Gastrocnemius medialis (tissue), 4 donors: ENCODE measurements around the gene HAL. TPM values are rescaled to one million over a fixed set of nuclear protein-coding genes. Genes with fewer than 3 reads are reported as not detected.
"Not testable (repeated sequence)": the region's sequence is repeated elsewhere in the genome, so short reads cannot be mapped to it uniquely, and the experiment has no call there.

Experiments used
- ATAC-seq, 2 donors: fragments of 150-250 bp; one replicate each; pipeline ENCODE4 v1.9.1; 2016
- DNase-seq, 2 donors: peaks; one replicate each; pipeline ENCODE4 v3.0.0-alpha.2; 2019
- H3K27ac ChIP-seq, 4 donors: fragments of 200-600 bp; sonication (generic); 1 replicate in 1 of 4; 2 replicates in 3 of 4; pipeline ENCODE4 v1.5.1; 2016 to 2018; ENCODE audit warnings: mild to moderate bottlenecking in 2 of 4, moderate library complexity in 1 of 4
- H3K27me3 ChIP-seq, 3 donors: fragments of 200-600 bp; sonication (generic) in 2 of 3; 1 replicate in 1 of 3; 2 replicates in 2 of 3; pipeline versions ENCODE4 v1.5.1 to v1.6.0; 2016 to 2019; ENCODE audit warnings: mild to moderate bottlenecking in 1 of 3, moderate library complexity in 1 of 3
- H3K36me3 ChIP-seq, 2 donors: fragments of 200-600 bp; sonication (generic) in 1 of 2; one replicate each; pipeline ENCODE4 v1.5.1; 2017 to 2018
- H3K4me1 ChIP-seq, 2 donors: fragments of 200-600 bp; sonication (generic) in 1 of 2; one replicate each; pipeline ENCODE4 v1.5.1; 2016 to 2017; ENCODE audit warnings: mild to moderate bottlenecking in 2 of 2
- H3K4me3 ChIP-seq, 4 donors: fragments of 200-600 bp; sonication (generic) in 3 of 4; 1 replicate in 1 of 4; 2 replicates in 3 of 4; pipeline ENCODE4 v1.5.1; 2016 to 2019; ENCODE audit warnings: mild to moderate bottlenecking in 2 of 4
- H3K9me3 ChIP-seq, 3 donors: fragments of 200-600 bp; sonication (generic) in 2 of 3; 1 replicate in 1 of 3; 2 replicates in 2 of 3; pipeline ENCODE4 v1.5.1; 2016 to 2019
- CTCF ChIP-seq, 5 experiments: fragments of 450-650 bp in 3 of 5; fragments of 200-600 bp in 2 of 5; sonication (generic) in 2 of 5; IDR thresholded peaks in 4 of 5; conservative IDR thresholded peaks in 1 of 5; 1 replicate in 4 of 5; 2 replicates in 1 of 5; pipeline ENCODE4 v1.5.1; 2016 to 2019; ENCODE audit warnings: antibody characterized with exemption in 5 of 5, mild to moderate bottlenecking in 3 of 5, moderate library complexity in 3 of 5
- POLR2A ChIP-seq, 2 donors: fragments of 450-650 bp; IDR thresholded peaks; one replicate each; pipeline ENCODE4 v1.6.1; 2017; ENCODE audit warnings: antibody characterized with exemption in 2 of 2, mild to moderate bottlenecking in 2 of 2, moderate library complexity in 2 of 2
- in situ Hi-C, 4 donors: fragments of 200-750 bp; cut with MboI; loops; one replicate each; pipeline versions ENCODE4 v1.15.0 to v1.8.0; 2017; ENCODE audit warnings: low sequenced_read_pairs in 4 of 4
- intact Hi-C: fragments of 100-400 bp; cut with DNase I; formaldehyde crosslinking; loops from one replicate; pipeline ENCODE4 v1.15.1; 2023; ENCODE audit warnings: low total_unique reads
- total RNA-seq, 4 donors: library from RNA; depleted of rRNA; stranded (reverse); fragments of >200 nt; gene quantifications; one replicate each; pipeline versions ENCODE4 v1.1.0 to v1.2.3, GENCODE V29; 2016

Gene HAL
- total RNA-seq, 4 donors from 2014 or later = 0.59 to 1.3 (median 1.3) TPM; not detected in 1

GRCh38 chr12:95975491-95975890 is 20.7 kb downstream of the HAL start:
- Histone ChIP-seq H3K9me3 (no peaks in the 10 kb centered on the region), H3K4me1 (no peaks in the 10 kb centered on the region), H3K4me3 (no peak overlapping the region), H3K36me3 (no peaks in the 10 kb centered on the region), H3K27me3 (no peaks in the 10 kb centered on the region), H3K27ac (no peak overlapping the region)
- DNase-seq (no peak), ATAC-seq (no peak)
- no peak for TF ChIP-seq POLR2A (IDR thresholded peaks at IDR 0.05)
- TF ChIP-seq CTCF (IDR thresholded peaks at IDR 0.05 in 4 of 5, conservative IDR thresholded peaks at IDR 0.05 in 1 of 5) = no peak
- intact Hi-C loops (no loop called here), in situ Hi-C loops (no loop called here)

GRCh38 chr12:95974358-95974757 is 21.8 kb downstream of the HAL start:
- DNase-seq = no peak

DNA sequence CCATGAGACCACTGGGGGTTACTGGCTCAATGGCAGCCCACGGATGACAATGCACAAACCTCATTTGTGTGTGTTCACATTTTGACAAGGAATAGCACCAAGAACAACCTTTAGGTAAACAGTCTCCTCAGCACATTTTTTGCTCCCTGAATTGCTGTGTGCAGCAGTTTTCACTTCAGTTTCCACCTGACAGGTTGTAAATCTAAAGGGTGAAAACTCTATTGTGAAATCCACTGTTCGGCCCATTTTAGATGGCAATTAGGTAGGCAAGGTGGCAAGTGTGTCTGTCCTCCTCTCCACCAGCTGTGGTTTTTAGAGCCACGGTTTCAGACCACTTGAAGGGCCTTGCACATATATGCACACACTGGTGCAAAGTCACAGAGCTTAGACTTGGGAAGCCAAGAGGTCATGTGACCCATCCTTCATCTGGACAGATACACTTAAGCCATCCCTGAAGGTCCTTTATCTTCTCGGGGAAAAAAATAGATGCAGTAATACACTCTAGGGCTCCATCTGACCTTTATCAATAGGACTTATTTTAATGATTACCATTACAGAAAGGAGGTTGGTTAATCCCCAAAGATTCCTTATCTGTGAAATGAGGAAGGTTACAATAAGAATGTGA is 23.2 kb downstream of the HAL start:
- no peaks in the 10 kb centered on the region for H3K4me1 ChIP-seq
- TF ChIP-seq POLR2A (IDR thresholded peaks at IDR 0.05) (no peak), CTCF (IDR thresholded peaks at IDR 0.05 in 4 of 5, conservative IDR thresholded peaks at IDR 0.05 in 1 of 5) (no peak)
- H3K27ac ChIP-seq = no peak overlapping the region
- DNase-seq (no peak), ATAC-seq (no peak)
- intact Hi-C loops (no loop called here), in situ Hi-C loops (no loop called here)
- H3K27me3 ChIP-seq = no peaks in the 10 kb centered on the region
- H3K36me3 ChIP-seq = no peaks in the 10 kb centered on the region
- no peaks in the 10 kb centered on the region for H3K9me3 ChIP-seq
- H3K4me3 ChIP-seq = no peak overlapping the region

More at GRCh38 chr12:95974358-95974757, 21.8 kb downstream of the HAL start:
- Histone ChIP-seq H3K27me3 (no peaks in the 10 kb centered on the region), H3K4me3 (no peak overlapping the region), H3K27ac (no peak overlapping the region), H3K36me3 (no peaks in the 10 kb centered on the region), H3K4me1 (no peaks in the 10 kb centered on the region), H3K9me3 (no peaks in the 10 kb centered on the region)
- ATAC-seq = no peak
- in situ Hi-C loops (no loop called here), intact Hi-C loops (no loop called here)
- no peak for TF ChIP-seq POLR2A (IDR thresholded peaks at IDR 0.05)

- H3K4me3 ChIP-seq = no peak overlapping the region
- H3K27me3 ChIP-seq = no peaks in the 10 kb centered on the region
- in situ Hi-C loops (no loop called here), intact Hi-C loops (no loop called here)
- TF ChIP-seq POLR2A (IDR thresholded peaks at IDR 0.05) (no peak), CTCF (IDR thresholded peaks at IDR 0.05 in 4 of 5, conservative IDR thresholded peaks at IDR 0.05 in 1 of 5) (no peak)
- no peak for ATAC-seq
- H3K27ac ChIP-seq = no peak overlapping the region
- H3K4me1 ChIP-seq = no peaks in the 10 kb centered on the region
- DNase-seq = no peak
- no peaks in the 10 kb centered on the region for H3K9me3 ChIP-seq
- peaks cover 0 to 5% of the 10 kb centered on the region in 2 donors for H3K36me3 ChIP-seq
Observed at GRCh38 chr12:95970905-95971304, 25.2 kb downstream of the HAL start.

DNA sequence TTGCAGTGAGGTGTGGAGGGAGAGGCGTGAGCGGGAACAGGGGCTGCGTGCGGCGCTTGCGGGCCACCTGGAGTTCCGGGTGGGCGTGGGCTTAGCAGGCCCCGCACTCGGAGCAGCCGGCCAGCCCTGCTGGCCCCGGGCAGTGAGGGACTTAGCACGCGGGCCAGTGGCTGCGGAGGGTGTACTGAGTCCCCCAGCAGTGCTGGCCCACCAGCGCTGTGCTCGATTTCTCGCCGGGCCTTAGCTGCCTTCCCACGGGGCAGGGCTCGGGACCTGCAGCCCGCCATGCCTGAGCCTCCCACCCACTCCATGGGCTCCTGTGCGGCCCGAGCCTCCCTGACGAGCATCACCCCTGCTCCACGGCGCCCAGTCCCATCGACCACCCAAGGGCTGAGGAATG is 27.0 kb downstream of the HAL start:
- H3K9me3 ChIP-seq, H3K27ac ChIP-seq, H3K4me3 ChIP-seq, H3K4me1 ChIP-seq, H3K36me3 ChIP-seq, DNase-seq, in situ Hi-C loops, intact Hi-C loops, ATAC-seq, H3K27me3 ChIP-seq: not testable (repeated sequence)

DNA sequence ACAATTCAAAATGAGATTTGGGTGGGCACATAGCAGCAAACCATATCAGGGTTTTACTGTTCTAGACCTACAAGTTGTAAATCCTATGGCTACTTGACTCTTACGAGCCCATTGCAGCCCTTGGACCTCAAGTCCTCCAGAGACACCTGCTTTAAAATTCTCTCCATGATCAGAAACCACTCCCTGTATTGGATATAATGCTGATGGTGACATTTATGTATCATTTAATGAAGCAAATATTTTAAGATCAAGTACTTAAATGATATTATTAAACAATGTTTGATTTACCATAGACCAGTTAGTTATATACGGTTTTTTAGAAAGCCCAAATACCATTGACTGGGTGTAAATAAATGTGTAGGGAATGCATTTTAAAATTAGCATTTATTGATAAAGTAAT is 28.8 kb downstream of the HAL start:
- no peaks in the 10 kb centered on the region for H3K9me3 ChIP-seq
- H3K27me3 ChIP-seq = no peaks in the 10 kb centered on the region
- H3K4me1 ChIP-seq = no peaks in the 10 kb centered on the region
- ATAC-seq (no peak), DNase-seq (no peak)
- H3K36me3 ChIP-seq = peaks cover 0 to 5% of the 10 kb centered on the region in 2 donors
- no peak overlapping the region for H3K4me3 ChIP-seq
- intact Hi-C loops = no loop called here
- in situ Hi-C loops = no loop called here
- TF ChIP-seq CTCF (IDR thresholded peaks at IDR 0.05 in 4 of 5, conservative IDR thresholded peaks at IDR 0.05 in 1 of 5) (no peak), POLR2A (IDR thresholded peaks at IDR 0.05) (no peak)
- H3K27ac ChIP-seq = no peak overlapping the region
